ENCODE data around the gene GRIK5.

GRIK5 gene

GRCh38 chr19:42069619-42070351 is at the start of gene GRIK5:
Gene GRIK5, minus strand, starts transcription at chr19:42070206. Its CDS starts 4,436 bp downstream, at chr19:42065770.
- DNase-seq (ENCODE audit: extremely low read depth, low read depth): no peak
- no peak for TF ChIP-seq CTCF (IDR thresholded peaks at IDR 0.05; ENCODE audit: low read depth, low read length)

GRCh38 chr19:42117076-42117475 is 47.1 kb upstream of the GRIK5 start:
- TF ChIP-seq CTCF (IDR thresholded peaks at IDR 0.05; ENCODE audit: low read depth, low read length): no peak
- DNase-seq (ENCODE audit: extremely low read depth, low read depth): no peak

- TF ChIP-seq CTCF (IDR thresholded peaks at IDR 0.05; ENCODE audit: low read depth, low read length): no peak
- DNase-seq (ENCODE audit: extremely low read depth, low read depth): no peak
These were observed 46.5 kb upstream of the GRIK5 start for GRCh38 chr19:42116308-42117075.

- no peak for DNase-seq (ENCODE audit: extremely low read depth, low read depth)
- no peak for TF ChIP-seq CTCF (IDR thresholded peaks at IDR 0.05; ENCODE audit: low read depth, low read length)
These were observed 45.7 kb upstream of the GRIK5 start for GRCh38 chr19:42115705-42116104.

GRCh38 chr19:42115219-42115618 is 45.2 kb upstream of the GRIK5 start:
- no peak for DNase-seq (ENCODE audit: extremely low read depth, low read depth)
- TF ChIP-seq CTCF (IDR thresholded peaks at IDR 0.05; ENCODE audit: low read depth, low read length): no peak

GRCh38 chr19:42114412-42114811 is 44.4 kb upstream of the GRIK5 start:
- DNase-seq (ENCODE audit: extremely low read depth, low read depth): no peak

More at GRCh38 chr19:42114412-42114811, 44.4 kb upstream of the GRIK5 start:
- no peak for TF ChIP-seq CTCF (IDR thresholded peaks at IDR 0.05; ENCODE audit: low read depth, low read length)
